ENCODE results near the gene INSRR.

Gene INSRR

DNA sequence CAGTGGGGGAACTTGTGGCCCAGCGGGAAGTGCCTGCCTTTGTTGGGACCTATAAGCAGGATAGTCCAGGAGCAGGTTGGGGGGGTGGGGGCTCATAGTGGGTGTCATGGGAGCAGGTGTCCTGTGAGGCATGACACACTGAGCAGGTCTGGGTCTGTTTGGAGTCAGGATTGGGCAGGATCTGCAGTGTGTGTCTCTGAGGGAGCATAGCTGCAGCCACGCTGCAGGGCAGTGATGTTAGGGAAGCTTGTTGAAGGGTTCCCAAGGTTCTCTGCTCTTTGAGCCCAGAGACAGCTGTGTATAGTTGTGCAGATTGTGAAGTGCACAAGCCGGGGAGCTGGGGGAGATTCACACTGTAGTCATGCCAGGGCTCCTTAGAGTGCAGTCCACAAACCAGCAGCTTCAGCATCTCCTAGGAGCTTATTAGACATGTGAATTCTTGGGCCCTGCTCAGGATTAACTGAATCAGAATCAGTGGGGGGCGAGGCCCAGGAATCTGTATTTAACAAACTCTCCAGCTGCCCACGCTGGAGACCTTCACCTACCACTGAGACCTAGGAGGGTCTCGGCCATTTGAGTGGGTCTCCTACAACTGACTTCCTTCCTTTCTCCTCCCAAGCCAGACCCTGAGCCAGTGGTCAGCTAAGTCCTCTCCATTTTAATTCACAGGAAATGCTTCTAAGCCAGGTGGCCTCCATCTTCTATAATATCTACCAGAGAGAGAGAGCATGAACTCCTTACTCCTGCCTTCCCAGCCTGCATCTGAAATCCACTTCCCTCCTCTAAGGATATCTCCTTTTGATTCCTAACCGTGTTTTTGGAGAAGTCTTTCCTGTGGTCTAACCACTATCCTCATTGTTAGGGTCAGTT, 11.1 kb downstream of the INSRR start:
- DNase-seq, result no peak

DNA sequence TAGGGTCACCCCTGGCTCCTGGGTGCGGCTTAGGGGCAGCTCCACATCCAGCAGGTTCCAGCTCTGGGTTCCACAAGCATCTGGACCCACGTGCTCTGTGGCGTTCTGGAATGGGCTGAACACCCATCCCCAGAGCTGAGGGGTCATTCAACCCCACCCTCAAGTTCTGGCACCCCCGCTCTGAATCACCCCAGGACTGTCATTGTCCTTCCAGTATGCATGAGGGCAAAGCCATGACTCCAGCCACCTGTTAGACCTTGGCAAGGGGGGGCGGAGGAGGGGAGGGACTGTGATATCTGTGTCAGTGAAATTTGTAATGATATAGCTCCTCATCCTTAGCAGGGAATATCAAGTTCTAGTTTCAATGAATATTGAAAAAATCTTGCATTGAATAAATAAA, 12.3 kb downstream of the INSRR start:
- DNase-seq, result no peak

GRCh38 chr1:156845953-156846545, 12.9 kb downstream of the INSRR start:
- DNase-seq, result no peak

- DNase-seq, result peak; percentile 31
These were observed 13.6 kb downstream of the INSRR start for GRCh38 chr1:156845055-156845952.

DNA sequence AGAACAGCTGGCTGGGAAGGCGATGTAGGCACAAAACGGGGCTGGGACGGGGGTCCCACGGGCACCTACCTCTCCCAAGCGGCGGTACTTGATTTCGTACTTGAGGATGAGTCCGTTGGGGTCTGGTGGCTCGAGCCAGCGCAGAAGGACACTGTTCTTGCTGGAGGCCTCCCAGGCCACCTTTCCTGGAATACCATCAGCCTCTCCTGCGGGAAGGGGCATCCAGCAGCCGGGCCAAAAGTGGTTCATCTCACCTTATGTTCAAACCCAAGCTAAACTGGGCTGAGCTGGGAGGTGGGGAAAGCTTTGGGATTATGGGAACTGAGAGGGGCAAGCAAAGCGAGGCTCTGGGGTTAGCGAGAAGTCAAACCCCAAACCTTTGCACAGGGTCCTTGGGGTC, 14.3 kb downstream of the INSRR start:
- DNase-seq, result no peak

DNA sequence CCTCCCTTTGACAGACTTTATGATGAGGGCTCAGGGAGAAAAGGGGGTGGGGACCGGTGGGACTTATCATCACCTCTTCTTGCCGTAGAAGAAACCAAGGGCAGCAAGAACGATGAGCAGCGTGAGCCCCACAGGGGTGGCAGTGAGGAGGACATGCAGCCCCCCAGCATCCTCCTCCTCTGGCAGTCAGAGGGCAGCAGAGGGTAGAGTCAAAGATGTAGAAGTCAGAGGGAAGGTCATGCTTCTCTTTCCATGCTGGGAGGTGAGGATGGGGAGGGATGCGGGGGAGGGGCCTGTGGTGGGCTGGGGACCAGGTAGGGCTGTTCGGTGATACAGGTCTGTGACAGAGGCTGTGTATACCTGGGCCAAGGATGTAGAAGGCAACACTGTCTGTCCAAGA, 14.8 kb downstream of the INSRR start:
- DNase-seq, result no peak

- no peak for DNase-seq
These were observed 16.2 kb downstream of the INSRR start for GRCh38 chr1:156842618-156843300.

- DNase-seq, result no peak
These were observed 17.5 kb downstream of the INSRR start for GRCh38 chr1:156841295-156841855.

GRCh38 chr1:156840898-156841279, 18.0 kb downstream of the INSRR start:
- no peak for DNase-seq

GRCh38 chr1:156840186-156840897, 18.6 kb downstream of the INSRR start:
- DNase-seq, result no peak

GRCh38 chr1:156839426-156840109, 19.3 kb downstream of the INSRR start:
- DNase-seq, result no peak

- peak; percentile 41 for DNase-seq
These were observed 19.9 kb downstream of the INSRR start for GRCh38 chr1:156838972-156839371.

GRCh38 chr1:156836892-156837291, 22.0 kb downstream of the INSRR start:
- no peak for DNase-seq

DNA sequence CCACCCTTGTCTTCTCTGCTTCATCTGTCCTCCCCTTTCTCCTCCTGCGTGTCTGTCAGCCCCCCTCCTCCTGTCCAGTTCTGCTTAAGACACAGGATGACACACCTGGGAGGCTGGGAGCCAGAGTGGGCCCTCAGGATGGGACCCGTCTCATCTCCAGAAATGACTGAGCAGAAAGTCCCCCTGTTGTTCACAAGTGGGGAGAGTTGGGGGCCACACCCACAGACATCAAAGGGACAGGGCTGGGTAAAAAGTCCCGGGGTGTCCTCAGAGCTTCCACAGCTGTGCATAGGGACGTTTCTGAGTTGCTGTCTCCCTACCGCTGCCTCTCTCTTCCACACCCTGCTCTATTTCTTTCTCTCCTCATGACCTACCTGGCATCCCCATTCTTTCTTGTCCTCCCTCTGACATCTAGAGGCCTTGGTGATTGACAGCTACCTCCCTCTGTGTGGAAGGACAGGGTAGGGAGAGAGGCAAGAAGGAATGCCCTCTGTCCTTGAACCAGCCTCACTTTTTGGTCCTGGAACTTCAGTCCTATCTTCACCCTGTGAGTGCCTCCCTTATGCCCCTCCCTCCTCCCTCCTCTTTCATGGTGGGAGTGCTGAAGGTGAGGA, 22.8 kb downstream of the INSRR start:
- DNase-seq, result no peak

GRCh38 chr1:156834322-156834721, 24.6 kb downstream of the INSRR start:
- no peak for DNase-seq

DNA sequence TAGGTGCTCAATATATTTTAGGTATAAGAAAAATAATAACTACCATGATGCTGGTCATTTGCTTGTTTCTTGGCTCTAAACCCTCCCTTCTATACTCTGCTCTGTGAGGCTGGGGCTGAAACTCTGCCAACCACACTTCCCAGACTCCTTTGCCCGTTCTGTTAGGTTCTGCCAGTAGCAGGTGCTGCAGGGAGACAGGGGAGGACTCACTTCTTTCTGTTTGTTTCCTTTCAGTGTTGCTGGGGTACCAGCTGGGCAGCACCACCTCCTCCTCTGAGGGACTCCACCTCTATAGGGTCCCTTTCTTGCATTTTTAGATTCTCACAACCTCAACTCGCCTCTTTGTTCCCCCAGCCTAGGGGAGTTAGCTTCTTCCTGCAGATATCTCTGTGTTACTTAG, 25.3 kb downstream of the INSRR start:
- no peak for DNase-seq

DNA sequence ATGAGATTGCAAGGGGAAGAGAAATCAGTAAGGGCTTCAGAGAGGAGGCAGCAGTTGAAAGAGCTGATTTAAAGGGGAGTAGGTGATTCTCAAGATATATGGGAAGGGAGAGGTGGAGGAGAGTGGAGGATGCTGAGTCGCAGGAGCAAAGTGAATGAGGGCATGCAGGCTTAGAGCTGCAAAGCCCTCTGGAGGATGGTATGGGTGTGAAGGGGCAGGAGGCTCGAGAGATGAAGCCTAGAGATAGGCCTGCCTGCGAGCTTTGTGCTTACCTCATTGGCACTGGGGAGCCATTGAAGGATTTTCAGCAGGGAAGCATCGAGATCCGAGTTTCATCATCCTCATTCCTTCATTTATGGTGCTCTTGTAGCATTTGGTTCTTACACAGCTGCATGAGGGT, 26.5 kb downstream of the INSRR start:
- DNase-seq, result no peak

GRCh38 chr1:156828400-156829124, 30.4 kb downstream of the INSRR start:
- no peak for DNase-seq

DNA sequence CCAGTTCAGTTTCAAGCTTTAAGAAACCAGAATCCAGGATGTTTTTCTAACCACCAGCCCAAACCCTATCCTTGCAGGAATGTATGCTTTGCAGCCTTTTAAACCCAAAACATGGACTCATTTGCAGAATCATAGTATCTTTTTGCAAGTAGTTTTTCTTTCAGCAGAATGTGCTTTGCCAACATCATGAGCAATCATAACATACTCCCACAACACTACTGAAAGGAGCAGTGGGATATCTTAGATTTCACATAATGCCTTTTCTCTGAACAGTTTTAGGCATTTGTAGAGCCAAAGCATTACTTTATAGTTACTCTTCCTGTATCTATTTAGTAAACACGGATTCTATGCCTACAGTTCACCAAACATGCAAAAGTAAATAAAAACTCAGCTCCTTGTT, 32.3 kb downstream of the INSRR start:
- DNase-seq, result no peak

DNA sequence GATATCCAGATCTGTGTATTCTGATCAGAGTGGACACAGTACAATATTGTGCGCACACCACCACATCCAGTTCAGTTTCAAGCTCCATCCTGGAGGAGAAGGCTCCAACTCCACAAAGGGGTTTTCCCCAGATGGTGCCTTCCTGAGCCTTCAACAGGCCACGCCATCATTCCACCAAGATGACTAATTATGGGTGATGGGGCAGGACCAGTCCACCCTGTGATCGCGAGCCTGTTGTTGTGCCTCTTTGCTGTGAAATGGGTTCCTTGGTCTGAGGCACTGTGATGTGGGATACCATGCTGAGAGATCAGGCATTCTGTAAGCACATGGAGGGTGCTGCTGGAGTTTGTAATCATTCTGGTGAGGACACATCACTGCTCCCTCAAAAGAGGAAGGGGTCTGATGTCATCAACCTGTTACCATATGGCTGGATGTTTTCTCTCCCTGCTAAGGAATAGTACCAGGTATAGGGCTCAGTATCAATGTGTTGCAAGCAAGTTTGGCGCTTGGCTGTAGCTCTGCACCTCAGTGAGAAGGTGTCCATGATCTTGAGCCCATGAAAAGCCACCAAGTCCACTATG, 35.6 kb downstream of the INSRR start:
- DNase-seq, result no peak
